GM23248 (cell line): ENCODE results near the gene NLRP2B.

Experiments used
- EZH2 ChIP-seq: fragments of 200-600 bp; sonication (generic); IDR thresholded peaks from 2 replicates; pipeline ENCODE4 v1.6.1; 2018; ENCODE audit warnings: antibody characterized with exemption, mild to moderate bottlenecking; ENCODE audit not compliant: insufficient read depth, poor library complexity, severe bottlenecking
- EZH2phosphoT487 ChIP-seq: fragments of 200-600 bp; sonication (generic); IDR thresholded peaks from 2 replicates; pipeline ENCODE4 v1.6.1; 2018; ENCODE audit warnings: antibody characterized with exemption, moderate library complexity, mild to moderate bottlenecking, low read depth; ENCODE audit not compliant: insufficient read depth

- no peak for TF ChIP-seq EZH2phosphoT487
- TF ChIP-seq EZH2 = no peak
Measured at GRCh38 chrX:57680160-57680559, at the start of gene NLRP2B.
